AG09309 (cell line): ENCODE measurements around the gene FOSL2.

ENCODE experiments used
- DNase-seq: peaks from one replicate; pipeline ENCODE4 v3.0.0-alpha.2; 2010; ENCODE audit warnings: low read depth
- H3K4me3 ChIP-seq: 2 replicates; pipeline ENCODE4 v1.5.1; 2011; ENCODE audit warnings: mild to moderate bottlenecking, low read depth, low read length, moderate library complexity; ENCODE audit not compliant: control insufficient read depth
- TF ChIP-seq, protein P1 (sequence below): IDR thresholded peaks from 2 replicates; pipeline ENCODE4 v1.5.1; 2011; ENCODE audit warnings: mild to moderate bottlenecking, low read depth, low read length, inconsistent platforms; ENCODE audit not compliant: insufficient read depth, control insufficient read depth; ENCODE audit errors: missing control alignments

Gene FOSL2

GRCh38 chr2:28422908-28423741 is 30.5 kb downstream of the FOSL2 start:
- H3K4me3 ChIP-seq: no peak overlapping the region
- TF ChIP-seq, protein P1, sequence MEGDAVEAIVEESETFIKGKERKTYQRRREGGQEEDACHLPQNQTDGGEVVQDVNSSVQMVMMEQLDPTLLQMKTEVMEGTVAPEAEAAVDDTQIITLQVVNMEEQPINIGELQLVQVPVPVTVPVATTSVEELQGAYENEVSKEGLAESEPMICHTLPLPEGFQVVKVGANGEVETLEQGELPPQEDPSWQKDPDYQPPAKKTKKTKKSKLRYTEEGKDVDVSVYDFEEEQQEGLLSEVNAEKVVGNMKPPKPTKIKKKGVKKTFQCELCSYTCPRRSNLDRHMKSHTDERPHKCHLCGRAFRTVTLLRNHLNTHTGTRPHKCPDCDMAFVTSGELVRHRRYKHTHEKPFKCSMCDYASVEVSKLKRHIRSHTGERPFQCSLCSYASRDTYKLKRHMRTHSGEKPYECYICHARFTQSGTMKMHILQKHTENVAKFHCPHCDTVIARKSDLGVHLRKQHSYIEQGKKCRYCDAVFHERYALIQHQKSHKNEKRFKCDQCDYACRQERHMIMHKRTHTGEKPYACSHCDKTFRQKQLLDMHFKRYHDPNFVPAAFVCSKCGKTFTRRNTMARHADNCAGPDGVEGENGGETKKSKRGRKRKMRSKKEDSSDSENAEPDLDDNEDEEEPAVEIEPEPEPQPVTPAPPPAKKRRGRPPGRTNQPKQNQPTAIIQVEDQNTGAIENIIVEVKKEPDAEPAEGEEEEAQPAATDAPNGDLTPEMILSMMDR: no peak
- no peak for DNase-seq

GRCh38 chr2:28423856-28424605 is 31.4 kb downstream of the FOSL2 start:
- H3K4me3 ChIP-seq: no peak overlapping the region
- TF ChIP-seq, protein P1: no peak
- DNase-seq: no peak

GRCh38 chr2:28424799-28425463 is 32.3 kb downstream of the FOSL2 start:
- no peak for DNase-seq
- TF ChIP-seq, protein P1: no peak
- H3K4me3 ChIP-seq: no peak overlapping the region

- TF ChIP-seq, protein P1: no peak
- no peak for DNase-seq
- H3K4me3 ChIP-seq: no peak overlapping the region
Observed at GRCh38 chr2:28425464-28425835, 32.8 kb downstream of the FOSL2 start.

DNA sequence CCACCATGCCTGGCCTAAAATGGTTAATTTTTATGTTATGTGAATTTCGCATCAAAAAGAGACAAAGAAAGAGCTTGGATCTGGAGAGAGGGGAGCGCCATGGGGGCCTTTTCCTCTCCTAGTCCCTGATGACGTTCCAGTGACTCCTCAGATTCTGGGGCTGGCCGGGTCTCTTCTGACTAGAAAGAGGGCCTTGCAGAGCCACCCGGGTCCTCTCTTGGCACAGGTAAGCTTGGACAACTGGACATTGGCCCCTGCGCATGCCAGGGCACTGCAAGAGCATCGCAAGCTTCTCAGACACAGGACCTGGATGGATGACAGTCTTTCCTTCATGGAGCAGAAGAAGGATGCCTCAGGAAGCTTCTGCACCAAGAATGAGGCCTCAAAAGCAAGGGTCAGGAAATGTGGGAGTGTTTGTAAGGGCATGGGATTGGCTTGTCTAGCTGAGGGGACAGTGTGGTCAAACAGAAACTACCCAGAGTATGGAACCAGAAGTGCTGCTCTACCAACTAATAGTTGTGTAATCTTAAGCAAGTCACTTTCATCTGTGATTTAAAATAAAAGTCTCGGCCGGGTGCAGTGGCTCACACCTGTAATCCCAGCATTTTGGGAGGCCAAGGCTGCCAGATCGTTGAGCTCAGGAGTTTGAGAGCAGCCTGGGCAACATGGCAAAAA is 35.2 kb downstream of the FOSL2 start:
- no peak overlapping the region for H3K4me3 ChIP-seq
- TF ChIP-seq, protein P1: no peak
- DNase-seq: no peak

DNA sequence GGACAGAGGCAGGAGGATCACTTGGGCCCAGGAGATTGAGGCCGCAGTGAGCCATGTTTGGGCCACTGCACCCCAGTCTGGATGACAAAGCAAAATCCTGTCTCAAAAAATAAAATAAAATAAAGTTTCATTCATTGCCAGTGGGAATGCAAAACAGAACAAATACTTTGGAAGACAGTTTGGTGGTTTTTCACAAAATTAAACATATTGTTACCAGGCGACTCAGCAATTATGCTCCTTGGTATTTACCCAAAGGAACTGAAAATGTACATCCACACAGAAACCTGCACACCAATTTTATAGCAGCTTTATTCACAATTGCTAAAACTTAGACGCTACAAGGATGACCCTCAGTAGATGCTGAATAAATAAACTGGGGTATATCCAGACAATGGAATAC is 35.8 kb downstream of the FOSL2 start:
- TF ChIP-seq, protein P1: no peak
- no peak overlapping the region for H3K4me3 ChIP-seq
- DNase-seq: no peak
